Kidney epithelial cell (primary cell): Measurements from ENCODE around the gene RBM19. TPM values are rescaled to one million over a fixed set of nuclear protein-coding genes. Genes with fewer than 3 reads are reported as not detected.

Experiments used
- DNase-seq: peaks from one replicate; pipeline ENCODE4 v3.0.0-alpha.2; 2010; ENCODE audit warnings: low read depth
- H3K27me3 ChIP-seq: 2 replicates; pipeline ENCODE4 v1.6.0; 2011; ENCODE audit warnings: low read length; ENCODE audit not compliant: control insufficient read depth, insufficient read depth
- H3K36me3 ChIP-seq: 2 replicates; pipeline ENCODE4 v1.5.1; 2011; ENCODE audit warnings: low read length; ENCODE audit not compliant: control insufficient read depth, insufficient read depth
- H3K4me3 ChIP-seq: 2 replicates; pipeline ENCODE4 v1.5.1; 2011; ENCODE audit warnings: low read depth, mild to moderate bottlenecking, control low read depth, low read length
- CTCF ChIP-seq: IDR thresholded peaks from 2 replicates; pipeline ENCODE4 v1.5.1; 2011; ENCODE audit warnings: mild to moderate bottlenecking, moderate library complexity, low read length, control low read depth, inconsistent platforms; ENCODE audit not compliant: insufficient read depth, poor library complexity, severe bottlenecking
- total RNA-seq: library from RNA; depleted of rRNA; stranded (reverse); fragments of >200 nt; gene quantifications from 2 replicates; pipeline ENCODE4 v1.2.3, GENCODE V29; 2015

The RBM19 gene
- total RNA-seq, 1 donor from 2014 or later, result 30.9 TPM

GRCh38 chr12:113897406-113897805 lies 68.7 kb downstream of the RBM19 start:
- H3K27me3 ChIP-seq, result no peaks in the 10 kb centered on the region
- H3K4me3 ChIP-seq, result no peak overlapping the region
- TF ChIP-seq CTCF, result no peak
- no peak for DNase-seq
- peaks cover 1% of the 10 kb centered on the region for H3K36me3 ChIP-seq

GRCh38 chr12:113896841-113897240 lies 69.3 kb downstream of the RBM19 start:
- no peak for DNase-seq
- no peak for TF ChIP-seq CTCF
- no peak overlapping the region for H3K4me3 ChIP-seq
- peaks cover 1% of the 10 kb centered on the region for H3K36me3 ChIP-seq
- no peaks in the 10 kb centered on the region for H3K27me3 ChIP-seq

GRCh38 chr12:113896194-113896593 lies 69.9 kb downstream of the RBM19 start:
- TF ChIP-seq CTCF, result no peak
- DNase-seq, result no peak
- Histone ChIP-seq H3K36me3 (peaks cover 1% of the 10 kb centered on the region), H3K27me3 (no peaks in the 10 kb centered on the region), H3K4me3 (no peak overlapping the region)

DNA sequence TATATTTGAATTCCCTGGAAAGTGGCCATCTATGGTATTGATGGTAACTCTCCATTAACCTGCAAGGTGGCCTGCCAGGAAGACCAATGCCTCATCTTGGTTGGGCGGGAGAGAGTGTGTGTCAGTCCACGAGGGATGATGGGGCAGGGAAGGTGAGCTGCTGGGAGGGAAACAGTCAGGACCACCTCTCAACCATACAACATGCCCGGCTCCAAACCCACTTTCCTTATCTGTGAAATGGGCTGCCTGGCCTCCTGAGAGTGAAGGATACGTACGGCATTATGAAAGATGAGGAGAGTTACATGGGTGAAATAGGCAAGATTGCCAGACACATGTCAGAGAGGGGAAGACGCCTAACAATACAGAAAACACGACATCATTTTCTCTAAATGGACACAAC lies 70.9 kb downstream of the RBM19 start:
- no peaks in the 10 kb centered on the region for H3K27me3 ChIP-seq

DNA sequence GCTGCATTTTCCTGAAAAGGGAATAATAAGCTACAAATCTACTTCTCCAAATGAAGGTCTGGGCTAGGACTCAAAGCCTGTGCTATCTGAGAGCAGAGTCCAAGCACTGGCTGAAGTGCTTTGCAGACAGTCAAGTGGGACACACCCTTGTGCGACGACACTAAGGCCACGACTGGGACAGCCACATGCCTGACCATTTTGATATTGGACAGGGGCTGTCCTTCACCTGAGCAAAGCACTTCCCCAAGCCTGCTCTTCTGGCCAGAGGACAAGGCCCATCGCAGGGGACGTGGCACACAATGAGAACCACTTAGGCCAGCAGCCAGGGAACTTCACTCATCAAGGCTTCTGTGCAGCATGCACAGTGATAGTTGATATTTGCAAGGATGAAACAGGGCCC lies 71.4 kb downstream of the RBM19 start:
- DNase-seq, result no peak
- no peak for TF ChIP-seq CTCF
- Histone ChIP-seq H3K4me3 (no peak overlapping the region), H3K27me3 (no peaks in the 10 kb centered on the region), H3K36me3 (peaks cover 1% of the 10 kb centered on the region)

More for the DNA sequence above, 70.9 kb downstream of the RBM19 start:
- no peak for TF ChIP-seq CTCF
- DNase-seq, result no peak
- Histone ChIP-seq H3K4me3 (no peak overlapping the region), H3K36me3 (peaks cover 1% of the 10 kb centered on the region)

- Histone ChIP-seq H3K36me3 (peaks cover 1% of the 10 kb centered on the region), H3K4me3 (no peak overlapping the region), H3K27me3 (no peaks in the 10 kb centered on the region)
- no peak for DNase-seq
- no peak for TF ChIP-seq CTCF
Observed at GRCh38 chr12:113893221-113893620, 72.9 kb downstream of the RBM19 start.
